BE2C (cell line): Measurements from ENCODE around the gene SPOCK3.
A peak's percentile ranks its signal among the peaks of the same experiment; 100 is the strongest.

ENCODE experiments used
- DNase-seq: peaks from one replicate; pipeline ENCODE4 v3.0.0-alpha.2; 2020
- H3K27me3 ChIP-seq: fragments of 250-450 bp; sonication (Bioruptor Pico); 2 replicates; pipeline ENCODE4 v1.5.1; 2020; ENCODE audit warnings: mild to moderate bottlenecking
- H3K36me3 ChIP-seq: fragments of 250-450 bp; sonication (Bioruptor Pico); 2 replicates; pipeline ENCODE4 v1.5.1; 2020; ENCODE audit warnings: mild to moderate bottlenecking
- H3K4me1 ChIP-seq: fragments of 250-450 bp; sonication (Bioruptor Pico); 2 replicates; pipeline ENCODE4 v1.5.1; 2020
- H3K4me3 ChIP-seq: 2 replicates; pipeline ENCODE4 v1.5.1; 2011; ENCODE audit warnings: low read depth, low read length
- H3K9me3 ChIP-seq: fragments of 250-450 bp; sonication (Bioruptor Pico); 2 replicates; pipeline ENCODE4 v1.5.1; 2020
- TF ChIP-seq, protein P1 (sequence below): IDR thresholded peaks from 2 replicates; pipeline ENCODE4 v1.5.1; 2012; ENCODE audit warnings: mild to moderate bottlenecking, low read depth, low read length

The SPOCK3 gene

GRCh38 chr4:167102475-167102874 lies 131.8 kb downstream of the SPOCK3 start:
- Histone ChIP-seq H3K4me1 (no peaks in the 10 kb centered on the region), H3K36me3 (no peaks in the 10 kb centered on the region), H3K4me3 (no peak overlapping the region), H3K27me3 (no peaks in the 10 kb centered on the region), H3K9me3 (no peaks in the 10 kb centered on the region)
- DNase-seq, result no peak
- TF ChIP-seq, protein P1, sequence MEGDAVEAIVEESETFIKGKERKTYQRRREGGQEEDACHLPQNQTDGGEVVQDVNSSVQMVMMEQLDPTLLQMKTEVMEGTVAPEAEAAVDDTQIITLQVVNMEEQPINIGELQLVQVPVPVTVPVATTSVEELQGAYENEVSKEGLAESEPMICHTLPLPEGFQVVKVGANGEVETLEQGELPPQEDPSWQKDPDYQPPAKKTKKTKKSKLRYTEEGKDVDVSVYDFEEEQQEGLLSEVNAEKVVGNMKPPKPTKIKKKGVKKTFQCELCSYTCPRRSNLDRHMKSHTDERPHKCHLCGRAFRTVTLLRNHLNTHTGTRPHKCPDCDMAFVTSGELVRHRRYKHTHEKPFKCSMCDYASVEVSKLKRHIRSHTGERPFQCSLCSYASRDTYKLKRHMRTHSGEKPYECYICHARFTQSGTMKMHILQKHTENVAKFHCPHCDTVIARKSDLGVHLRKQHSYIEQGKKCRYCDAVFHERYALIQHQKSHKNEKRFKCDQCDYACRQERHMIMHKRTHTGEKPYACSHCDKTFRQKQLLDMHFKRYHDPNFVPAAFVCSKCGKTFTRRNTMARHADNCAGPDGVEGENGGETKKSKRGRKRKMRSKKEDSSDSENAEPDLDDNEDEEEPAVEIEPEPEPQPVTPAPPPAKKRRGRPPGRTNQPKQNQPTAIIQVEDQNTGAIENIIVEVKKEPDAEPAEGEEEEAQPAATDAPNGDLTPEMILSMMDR, result no peak

GRCh38 chr4:167101035-167101434 lies 133.3 kb downstream of the SPOCK3 start:
- H3K27me3 ChIP-seq, result no peaks in the 10 kb centered on the region
- TF ChIP-seq, protein P1, result no peak
- DNase-seq, result no peak

DNA sequence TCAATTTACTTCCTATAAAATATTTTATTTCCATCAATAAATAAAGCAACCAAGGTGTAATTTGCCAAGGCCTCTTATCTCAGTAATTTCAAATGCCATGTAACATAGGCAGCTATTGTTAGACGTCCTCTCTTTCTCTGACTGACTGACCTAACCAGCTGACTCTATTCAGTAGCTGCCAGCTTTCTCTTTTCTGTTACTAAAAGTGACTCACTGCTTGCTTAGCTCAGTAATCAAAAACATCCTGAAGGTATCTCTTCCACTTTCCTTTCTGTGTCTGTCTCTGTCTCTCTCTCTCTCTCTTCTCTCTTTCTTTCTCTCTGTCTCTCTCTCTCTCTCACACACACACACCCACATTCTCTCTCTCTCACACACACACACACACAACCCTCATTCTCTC lies 134.2 kb downstream of the SPOCK3 start:
- Histone ChIP-seq H3K9me3 (no peaks in the 10 kb centered on the region), H3K4me1 (no peaks in the 10 kb centered on the region), H3K4me3 (no peak overlapping the region), H3K27me3 (no peaks in the 10 kb centered on the region), H3K36me3 (no peaks in the 10 kb centered on the region)
- DNase-seq, result no peak
- TF ChIP-seq, protein P1, result no peak

More at GRCh38 chr4:167101035-167101434, 133.3 kb downstream of the SPOCK3 start:
- Histone ChIP-seq H3K4me3 (no peak overlapping the region), H3K36me3 (no peaks in the 10 kb centered on the region), H3K9me3 (no peaks in the 10 kb centered on the region), H3K4me1 (no peaks in the 10 kb centered on the region)

- TF ChIP-seq, protein P1, result no peak
- no peak for DNase-seq
- no peak overlapping the region for H3K4me3 ChIP-seq
- H3K4me1 ChIP-seq, result peaks cover 3% of the 10 kb centered on the region
- no peaks in the 10 kb centered on the region for H3K36me3 ChIP-seq
- no peaks in the 10 kb centered on the region for H3K9me3 ChIP-seq
- no peaks in the 10 kb centered on the region for H3K27me3 ChIP-seq
These were observed 146.2 kb downstream of the SPOCK3 start for GRCh38 chr4:167088115-167088514.

DNA sequence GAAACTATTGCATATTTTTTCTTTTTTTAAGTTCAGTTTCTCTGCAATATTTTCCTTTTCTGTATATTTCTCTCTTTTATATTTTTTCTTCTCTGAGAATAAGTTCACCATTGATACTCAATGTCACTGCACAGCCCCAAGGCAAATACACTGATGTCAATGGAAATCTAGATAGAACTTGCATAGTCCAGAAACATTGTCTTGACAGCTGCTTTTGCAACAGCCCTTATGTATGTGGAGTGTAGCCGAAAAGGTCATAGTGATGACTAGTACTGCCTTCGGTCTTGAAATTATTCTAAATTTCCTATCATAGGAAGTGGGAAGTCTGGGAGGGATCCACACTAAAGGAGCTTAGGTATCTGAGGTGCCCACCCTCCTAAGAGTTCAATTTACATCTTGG lies 150.0 kb downstream of the SPOCK3 start:
- TF ChIP-seq, protein P1, result no peak
- Histone ChIP-seq H3K9me3 (no peaks in the 10 kb centered on the region), H3K36me3 (no peaks in the 10 kb centered on the region), H3K27me3 (no peaks in the 10 kb centered on the region), H3K4me1 (peaks cover 6% of the 10 kb centered on the region), H3K4me3 (no peak overlapping the region)
- DNase-seq, result peak; percentile 28

DNA sequence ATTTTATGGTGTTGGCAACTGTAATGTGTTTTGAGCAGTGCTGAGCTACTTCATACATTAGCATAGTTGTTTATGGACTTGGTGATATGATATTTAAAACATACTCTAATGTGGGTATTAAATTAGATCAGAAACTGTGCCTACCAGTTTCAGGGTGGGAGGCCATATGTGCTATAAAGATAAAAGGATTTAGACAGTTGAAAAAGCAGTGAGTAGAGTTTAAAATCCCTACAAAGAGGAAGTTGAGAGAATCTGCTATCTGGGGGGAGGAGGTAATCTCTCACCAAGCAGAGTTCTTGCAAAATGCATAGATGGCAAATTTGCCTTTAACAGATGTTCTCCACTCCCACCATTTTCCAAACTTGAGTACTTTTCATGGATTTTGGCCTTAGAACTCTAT lies 154.5 kb downstream of the SPOCK3 start:
- no peaks in the 10 kb centered on the region for H3K27me3 ChIP-seq
- no peaks in the 10 kb centered on the region for H3K9me3 ChIP-seq
- no peak for DNase-seq
- TF ChIP-seq, protein P1, result no peak
- H3K36me3 ChIP-seq, result no peaks in the 10 kb centered on the region
- H3K4me3 ChIP-seq, result no peak overlapping the region
- H3K4me1 ChIP-seq, result peaks cover 6% of the 10 kb centered on the region
